Activated CD4-positive, alpha-beta T cell treated with anti-CD3 and anti-CD28 coated beads, Interleukin-2, amount 50 U/mL, for 1 hour (primary cell): ENCODE data around the gene CEP112.
"Not testable (repeated sequence)": the region's sequence is repeated elsewhere in the genome, so short reads cannot be mapped to it uniquely, and the experiment has no call there.

Source experiments
- DNase-seq: peaks from one replicate; pipeline ENCODE4 v3.0.0-alpha.2; 2020

Gene CEP112

GRCh38 chr17:65711671-65712276 is 480.2 kb downstream of the CEP112 start:
- no peak for DNase-seq

- DNase-seq: no peak
These were observed 484.2 kb downstream of the CEP112 start for GRCh38 chr17:65707780-65708179.

- DNase-seq: no peak
These were observed 487.2 kb downstream of the CEP112 start for GRCh38 chr17:65704731-65705130.

- DNase-seq: no peak
These were observed 488.0 kb downstream of the CEP112 start for GRCh38 chr17:65703891-65704290.

GRCh38 chr17:65699459-65699858 is 492.5 kb downstream of the CEP112 start:
- DNase-seq: no peak

GRCh38 chr17:65698381-65699061 is 493.4 kb downstream of the CEP112 start:
- no peak for DNase-seq

GRCh38 chr17:65697661-65698060 is 494.3 kb downstream of the CEP112 start:
- no peak for DNase-seq

- no peak for DNase-seq
These were observed 495.1 kb downstream of the CEP112 start for GRCh38 chr17:65696739-65697394.

- no peak for DNase-seq
These were observed 497.3 kb downstream of the CEP112 start for GRCh38 chr17:65694601-65695000.

- no peak for DNase-seq
These were observed 501.2 kb downstream of the CEP112 start for GRCh38 chr17:65690626-65691310.

- DNase-seq: no peak
These were observed 503.6 kb downstream of the CEP112 start for GRCh38 chr17:65688307-65688706.

GRCh38 chr17:65685110-65685509 is 506.8 kb downstream of the CEP112 start:
- no peak for DNase-seq

GRCh38 chr17:65684631-65685030 is 507.3 kb downstream of the CEP112 start:
- DNase-seq: no peak

GRCh38 chr17:65683428-65683827 is 508.5 kb downstream of the CEP112 start:
- DNase-seq: no peak

GRCh38 chr17:65681763-65682162 is 510.2 kb downstream of the CEP112 start:
- DNase-seq: not testable (repeated sequence)

- no peak for DNase-seq
These were observed 512.6 kb downstream of the CEP112 start for GRCh38 chr17:65679165-65679845.

GRCh38 chr17:65678546-65678945 is 513.4 kb downstream of the CEP112 start:
- no peak for DNase-seq

GRCh38 chr17:65677932-65678331 is 514.0 kb downstream of the CEP112 start:
- DNase-seq: no peak

- no peak for DNase-seq
These were observed 517.5 kb downstream of the CEP112 start for GRCh38 chr17:65674246-65675045.

- DNase-seq: no peak
These were observed 521.1 kb downstream of the CEP112 start for GRCh38 chr17:65670667-65671371.

GRCh38 chr17:65668211-65668610 is 523.7 kb downstream of the CEP112 start:
- DNase-seq: no peak

- DNase-seq: no peak
These were observed 524.3 kb downstream of the CEP112 start for GRCh38 chr17:65667656-65668055.
